ENCODE measurements around the gene SGPL1. TPM values are rescaled to one million over a fixed set of nuclear protein-coding genes. Genes with fewer than 3 reads are reported as not detected.

Gene SGPL1
- total RNA-seq, 4 donors from 2014 or later = 34.2 to 47.1 (median 43.1) TPM

- no peaks in the 10 kb centered on the region for H3K27me3 ChIP-seq
- no peaks in the 10 kb centered on the region for H3K9me3 ChIP-seq
- TF ChIP-seq, protein P1, sequence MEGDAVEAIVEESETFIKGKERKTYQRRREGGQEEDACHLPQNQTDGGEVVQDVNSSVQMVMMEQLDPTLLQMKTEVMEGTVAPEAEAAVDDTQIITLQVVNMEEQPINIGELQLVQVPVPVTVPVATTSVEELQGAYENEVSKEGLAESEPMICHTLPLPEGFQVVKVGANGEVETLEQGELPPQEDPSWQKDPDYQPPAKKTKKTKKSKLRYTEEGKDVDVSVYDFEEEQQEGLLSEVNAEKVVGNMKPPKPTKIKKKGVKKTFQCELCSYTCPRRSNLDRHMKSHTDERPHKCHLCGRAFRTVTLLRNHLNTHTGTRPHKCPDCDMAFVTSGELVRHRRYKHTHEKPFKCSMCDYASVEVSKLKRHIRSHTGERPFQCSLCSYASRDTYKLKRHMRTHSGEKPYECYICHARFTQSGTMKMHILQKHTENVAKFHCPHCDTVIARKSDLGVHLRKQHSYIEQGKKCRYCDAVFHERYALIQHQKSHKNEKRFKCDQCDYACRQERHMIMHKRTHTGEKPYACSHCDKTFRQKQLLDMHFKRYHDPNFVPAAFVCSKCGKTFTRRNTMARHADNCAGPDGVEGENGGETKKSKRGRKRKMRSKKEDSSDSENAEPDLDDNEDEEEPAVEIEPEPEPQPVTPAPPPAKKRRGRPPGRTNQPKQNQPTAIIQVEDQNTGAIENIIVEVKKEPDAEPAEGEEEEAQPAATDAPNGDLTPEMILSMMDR (IDR thresholded peaks at IDR 0.05) = no peak
- TF ChIP-seq POLR2A (IDR thresholded peaks at IDR 0.05) = no peak
- no peak for DNase-seq
- H3K36me3 ChIP-seq = no peaks in the 10 kb centered on the region
- H3K4me1 ChIP-seq = peaks cover 8 to 65% (median 12%) of the 10 kb centered on the region in 3 donors
- WGBS, 2 donors = 94 to 96% methylated on average over 3 of the region's 3 CpGs
- no peak overlapping the region for H3K4me3 ChIP-seq
- intact Hi-C loops (cut with DNase I) = no loop called here
- H3K27ac ChIP-seq = peak overlapping the region in 3 of 4 donors; percentile 69 to 90 (median 87)
Observed at GRCh38 chr10:70805619-70806215, 10.0 kb upstream of the SGPL1 start.

GRCh38 chr10:70806841-70807240 lies 8.9 kb upstream of the SGPL1 start:
- H3K4me3 ChIP-seq = no peak overlapping the region
- intact Hi-C loops (cut with DNase I) = no loop called here
- H3K36me3 ChIP-seq = no peaks in the 10 kb centered on the region
- 86 to 100% methylated on average over 1 of the region's 1 CpG for WGBS, 2 donors
- no peaks in the 10 kb centered on the region for H3K9me3 ChIP-seq
- no peak overlapping the region for H3K27ac ChIP-seq
- DNase-seq = no peak
- peaks cover 8 to 72% (median 12%) of the 10 kb centered on the region in 3 donors for H3K4me1 ChIP-seq
- TF ChIP-seq POLR2A (IDR thresholded peaks at IDR 0.05) = no peak
- TF ChIP-seq, protein P1 (IDR thresholded peaks at IDR 0.05) = no peak
- no peaks in the 10 kb centered on the region for H3K27me3 ChIP-seq

GRCh38 chr10:70807556-70807955 lies 8.2 kb upstream of the SGPL1 start:
- Histone ChIP-seq H3K4me1 (peaks cover 8 to 79% (median 12%) of the 10 kb centered on the region in 3 donors), H3K27ac (no peak overlapping the region), H3K9me3 (no peaks in the 10 kb centered on the region), H3K27me3 (no peaks in the 10 kb centered on the region), H3K36me3 (no peaks in the 10 kb centered on the region), H3K4me3 (no peak overlapping the region)
- WGBS, 2 donors = 66 to 82% methylated on average over 3 of the region's 3 CpGs
- TF ChIP-seq, protein P1 (IDR thresholded peaks at IDR 0.05) = no peak
- TF ChIP-seq POLR2A (IDR thresholded peaks at IDR 0.05) = no peak
- intact Hi-C loops (cut with DNase I) = no loop called here
- no peak for DNase-seq

DNA sequence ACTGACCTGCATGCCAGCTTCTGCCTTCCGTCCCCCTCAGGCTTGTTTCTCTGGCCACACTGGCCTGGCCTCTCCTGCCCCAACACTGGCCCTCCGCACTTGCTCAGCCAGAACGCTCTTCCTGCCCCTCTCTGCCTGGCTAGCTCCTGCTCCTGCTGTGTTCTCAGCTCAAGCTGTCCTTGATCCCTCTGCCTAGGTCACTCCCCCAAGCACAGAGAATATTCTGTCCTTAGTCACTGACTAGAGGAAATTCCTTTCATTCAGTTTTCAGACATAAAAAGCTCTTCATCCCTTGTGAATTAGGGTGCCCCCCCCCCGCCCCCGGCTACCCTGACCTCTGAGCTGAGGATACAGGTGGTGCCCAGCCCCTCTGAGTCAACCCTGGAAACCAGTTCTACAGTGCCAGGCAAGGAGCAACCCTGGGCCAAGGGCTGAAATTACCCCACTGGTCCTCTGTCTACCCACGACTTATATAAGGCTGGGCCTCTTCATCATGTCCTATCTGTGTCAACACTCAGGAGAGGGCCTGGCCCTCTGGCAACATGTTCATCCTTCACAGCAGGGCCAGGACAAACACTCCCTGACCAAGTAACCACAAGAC lies 6.6 kb upstream of the SGPL1 start:
- H3K27ac ChIP-seq = peak overlapping the region in 3 of 4 donors; percentile 14 to 71 (median 21)
- H3K27me3 ChIP-seq = no peaks in the 10 kb centered on the region
- H3K9me3 ChIP-seq = no peaks in the 10 kb centered on the region
- DNase-seq = no peak
- intact Hi-C loops (cut with DNase I) = no loop called here
- no peak overlapping the region for H3K4me3 ChIP-seq
- H3K4me1 ChIP-seq = peaks cover 8 to 72% (median 8%) of the 10 kb centered on the region in 3 donors
- H3K36me3 ChIP-seq = no peaks in the 10 kb centered on the region
- TF ChIP-seq POLR2A (IDR thresholded peaks at IDR 0.05) = no peak
- TF ChIP-seq, protein P1 (IDR thresholded peaks at IDR 0.05) = no peak
- WGBS, 2 donors = 62 to 98% methylated on average over 3 to 5 of the region's 6 CpGs

DNA sequence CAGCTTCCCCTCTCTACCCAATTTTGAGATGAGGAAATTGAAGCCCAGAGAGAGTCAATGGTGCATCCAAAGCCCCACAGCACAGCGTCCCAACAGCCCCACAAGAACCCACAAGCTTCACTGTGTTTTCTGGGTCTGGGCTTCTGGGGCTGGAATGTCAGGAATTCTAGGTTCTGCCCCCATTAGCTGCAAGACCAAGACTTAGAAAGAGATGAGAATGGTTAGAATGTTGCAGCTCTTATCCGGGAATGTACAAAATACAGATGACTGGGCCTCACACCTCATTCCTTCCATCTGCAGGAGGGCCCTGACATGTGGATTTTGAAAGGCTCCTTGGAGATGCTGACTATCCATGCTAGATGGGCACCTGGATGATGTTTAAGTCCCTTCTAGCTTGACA lies 6.0 kb upstream of the SGPL1 start:
- intact Hi-C loops (cut with DNase I) = loop anchor here (5.0 kb wide), 1 partner anchor 68 kb away; no protein-coding TSS in a partner anchor
- no peak overlapping the region for H3K4me3 ChIP-seq
- no peak for DNase-seq

More for the DNA sequence above, 6.0 kb upstream of the SGPL1 start:
- H3K36me3 ChIP-seq = no peaks in the 10 kb centered on the region
- TF ChIP-seq POLR2A (IDR thresholded peaks at IDR 0.05) = no peak
- TF ChIP-seq, protein P1 (IDR thresholded peaks at IDR 0.05) = no peak
- 84 to 87% methylated on average over 1 to 2 of the region's 2 CpGs for WGBS, 2 donors
- no peaks in the 10 kb centered on the region for H3K27me3 ChIP-seq
- H3K9me3 ChIP-seq = no peaks in the 10 kb centered on the region
- H3K27ac ChIP-seq = peak overlapping the region in 2 of 4 donors; percentile 14 to 71
- H3K4me1 ChIP-seq = peaks cover 7 to 70% (median 8%) of the 10 kb centered on the region in 3 donors

Measured in esophagus squamous epithelium (tissue), 5 donors.